Naive B cell (primary cell): ENCODE data around the gene THOC3. TPM values are rescaled to one million over a fixed set of nuclear protein-coding genes. Genes with fewer than 3 reads are reported as not detected.
"Not testable (repeated sequence)": the region's sequence is repeated elsewhere in the genome, so short reads cannot be mapped to it uniquely, and the experiment has no call there.

Experiments used
- ATAC-seq, 2 donors: fragments of 150-1000 bp; cut with Tn5 transposase; 2 replicates each; pipeline ENCODE4 v1.10.0; 2021; ENCODE audit warnings: low read depth in 2 of 2, mild to moderate bottlenecking in 2 of 2, moderate library complexity in 2 of 2
- DNase-seq: peaks from one replicate; pipeline ENCODE4 v3.0.0; 2022
- H3K27ac Mint-ChIP-seq, 6 donors: one replicate each; pipeline ENCODE4 v1.8.0; 2020 to 2022; ENCODE audit warnings: mild to moderate bottlenecking in 6 of 6, mixed read lengths in 6 of 6, moderate library complexity in 5 of 6, inconsistent platforms in 2 of 6
- H3K27me3 Mint-ChIP-seq, 3 donors: one replicate each; pipeline ENCODE4 v1.8.0; 2021 to 2022; ENCODE audit warnings: mixed read lengths in 3 of 3, mild to moderate bottlenecking in 1 of 3
- H3K36me3 Mint-ChIP-seq, 2 donors: one replicate each; pipeline ENCODE4 v1.8.0; 2020 to 2022; ENCODE audit warnings: mixed read lengths in 2 of 2, inconsistent platforms in 1 of 2, mild to moderate bottlenecking in 1 of 2
- H3K4me1 Mint-ChIP-seq, 3 donors: one replicate each; pipeline ENCODE4 v1.8.0; 2020 to 2022; ENCODE audit warnings: mixed read lengths in 3 of 3, inconsistent platforms in 1 of 3, mild to moderate bottlenecking in 1 of 3, moderate library complexity in 1 of 3
- H3K4me3 Mint-ChIP-seq, 8 donors: one replicate each; pipeline ENCODE4 v1.8.0; 2020 to 2022; ENCODE audit warnings: mild to moderate bottlenecking in 8 of 8, mixed read lengths in 8 of 8, moderate library complexity in 8 of 8, inconsistent platforms in 2 of 8
- H3K9me3 Mint-ChIP-seq, 7 donors: one replicate each; pipeline ENCODE4 v1.8.0; 2020 to 2022; ENCODE audit warnings: mixed read lengths in 7 of 7, mild to moderate bottlenecking in 5 of 7, inconsistent platforms in 2 of 7, moderate library complexity in 1 of 7
- polyA plus RNA-seq, 6 donors: library from polyadenylated mRNA; unstranded; fragments of 300-500 nt; fragmentation: Illumina TruSeq; gene quantifications; one replicate each; pipeline ENCODE4 v1.2.3, GENCODE V29; 2021; ENCODE audit warnings: low read depth in 6 of 6

The THOC3 gene
- polyA plus RNA-seq, 6 donors from 2014 or later, result 59.7 to 90.7 (median 77.2) TPM

DNA sequence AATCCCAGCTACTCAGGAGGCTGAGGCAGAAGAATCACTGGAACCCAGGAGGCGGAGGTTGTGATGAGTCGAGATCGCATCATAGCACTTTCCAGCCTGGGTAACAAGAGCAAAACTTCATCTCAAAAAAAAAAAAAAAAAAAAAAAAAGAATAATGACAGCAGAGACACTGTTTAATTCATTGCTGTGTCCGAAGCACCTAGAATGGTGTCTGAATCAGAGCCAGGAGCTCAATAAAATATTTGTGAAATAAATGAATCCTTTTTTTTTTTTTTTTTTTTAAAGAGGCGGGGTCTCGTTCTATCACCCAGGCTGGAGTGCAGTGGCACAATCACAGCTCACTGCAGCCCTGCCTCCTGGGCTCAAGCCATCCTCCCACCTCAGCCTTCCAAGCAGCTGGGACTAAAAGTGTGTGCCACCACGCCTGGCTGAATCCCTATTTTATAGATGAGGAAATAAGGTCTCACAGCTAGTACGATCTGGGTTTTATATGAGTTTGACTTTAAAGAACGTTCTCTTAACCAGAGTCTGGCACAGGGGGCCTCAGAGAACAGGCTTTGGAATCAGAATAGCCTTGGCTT lies 47.8 kb downstream of the THOC3 start:
- Mint-ChIP-seq H3K27ac (no peak overlapping the region), H3K4me1 (peaks cover 0 to 8% (median 5%) of the 10 kb centered on the region in 3 donors), H3K36me3 (peaks cover 5 to 30% of the 10 kb centered on the region in 2 donors), H3K4me3 (no peak overlapping the region), H3K9me3 (peaks cover 0 to 3% (median 0%) of the 10 kb centered on the region in 7 donors), H3K27me3 (no peaks in the 10 kb centered on the region)
- no peak for ATAC-seq
- DNase-seq, result no peak

DNA sequence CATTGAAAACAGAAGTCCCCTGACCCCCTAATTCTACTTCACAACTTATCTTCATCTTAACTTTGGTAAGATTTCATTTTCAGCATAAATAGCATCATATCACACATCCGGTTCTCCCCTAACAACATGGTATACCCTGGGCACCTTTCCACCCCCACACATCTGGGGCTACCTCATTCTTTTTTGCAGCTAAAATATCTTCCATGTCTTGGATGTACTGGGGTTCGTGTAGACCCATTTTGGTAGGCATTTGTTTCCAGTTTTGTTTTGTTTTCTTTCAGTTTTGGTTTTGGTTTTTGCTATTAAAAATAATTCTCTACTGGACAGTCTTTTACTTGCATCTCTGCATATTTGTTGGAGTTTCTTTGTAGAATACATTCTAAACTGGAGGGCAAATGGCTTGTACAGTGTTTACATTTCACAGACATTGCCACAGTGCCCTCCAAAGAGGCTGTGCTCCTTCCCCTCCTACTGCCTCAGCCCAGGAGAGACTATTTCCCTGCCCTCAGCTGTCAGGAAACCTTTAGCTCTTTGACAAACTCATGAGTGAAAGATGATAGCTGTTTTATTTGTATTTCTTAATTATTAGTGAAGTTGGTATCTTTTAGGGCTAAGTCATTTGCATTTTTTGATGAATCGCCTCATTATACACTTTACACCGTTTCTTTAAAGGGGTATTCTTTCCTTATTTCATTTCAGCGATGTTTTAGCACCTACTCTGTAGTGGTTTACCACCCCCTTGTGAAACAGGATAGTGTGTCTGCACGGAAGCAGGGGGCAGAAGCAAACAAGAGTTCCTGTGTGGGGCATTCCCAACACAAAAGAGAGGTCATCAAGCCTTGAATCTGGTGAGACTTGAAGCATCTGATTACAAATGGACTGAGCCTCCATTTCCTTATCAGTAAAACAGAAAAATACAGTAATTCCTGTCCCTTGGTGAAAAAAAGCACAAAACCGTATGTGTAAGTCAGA lies 52.8 kb downstream of the THOC3 start:
- not testable (repeated sequence) for H3K9me3 Mint-ChIP-seq, H3K27me3 Mint-ChIP-seq, H3K36me3 Mint-ChIP-seq, DNase-seq, H3K4me1 Mint-ChIP-seq, ATAC-seq, H3K27ac Mint-ChIP-seq, H3K4me3 Mint-ChIP-seq

DNA sequence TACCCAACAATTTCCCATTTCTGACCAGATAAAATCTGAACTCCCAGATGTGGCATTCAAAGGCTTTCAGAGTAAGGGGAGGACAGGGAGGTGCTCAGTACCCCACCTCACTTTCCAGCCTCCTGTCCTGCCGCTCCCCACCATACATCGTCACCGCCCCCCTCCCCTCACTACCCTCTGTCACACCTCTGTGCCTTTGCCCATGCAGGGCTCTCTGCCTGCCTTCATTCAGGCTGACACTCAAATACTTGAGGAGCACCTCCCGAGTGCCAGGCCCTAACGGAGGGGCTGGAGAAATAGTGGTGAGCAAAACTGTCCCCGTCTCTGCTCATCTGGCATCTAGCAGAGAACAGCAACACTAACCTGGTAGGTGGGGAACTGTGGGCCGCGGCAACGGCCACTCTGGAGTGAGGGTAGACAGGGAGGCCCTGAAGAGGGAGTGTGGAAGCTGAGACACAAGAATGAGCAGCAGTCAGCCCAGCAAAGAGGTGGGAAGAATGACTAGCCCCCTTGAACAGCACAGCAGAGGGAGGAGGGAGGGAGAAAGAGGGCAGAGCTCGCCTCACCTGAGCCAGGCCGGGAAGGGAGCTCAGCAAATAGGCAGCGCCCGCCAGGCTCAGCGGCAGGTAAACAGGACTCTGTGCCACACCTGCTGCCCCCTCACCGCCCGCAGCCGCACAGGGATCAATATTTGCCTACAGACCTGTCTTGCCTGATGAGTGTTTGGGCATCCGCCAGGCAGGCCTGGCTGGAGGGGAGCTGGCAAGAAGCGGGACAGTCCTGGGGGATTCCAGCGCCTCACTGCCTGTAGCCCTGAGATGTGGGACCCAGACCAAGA lies 54.1 kb downstream of the THOC3 start:
- not testable (repeated sequence) for H3K27ac Mint-ChIP-seq, DNase-seq, H3K4me3 Mint-ChIP-seq, H3K4me1 Mint-ChIP-seq, H3K27me3 Mint-ChIP-seq, ATAC-seq, H3K36me3 Mint-ChIP-seq, H3K9me3 Mint-ChIP-seq

DNA sequence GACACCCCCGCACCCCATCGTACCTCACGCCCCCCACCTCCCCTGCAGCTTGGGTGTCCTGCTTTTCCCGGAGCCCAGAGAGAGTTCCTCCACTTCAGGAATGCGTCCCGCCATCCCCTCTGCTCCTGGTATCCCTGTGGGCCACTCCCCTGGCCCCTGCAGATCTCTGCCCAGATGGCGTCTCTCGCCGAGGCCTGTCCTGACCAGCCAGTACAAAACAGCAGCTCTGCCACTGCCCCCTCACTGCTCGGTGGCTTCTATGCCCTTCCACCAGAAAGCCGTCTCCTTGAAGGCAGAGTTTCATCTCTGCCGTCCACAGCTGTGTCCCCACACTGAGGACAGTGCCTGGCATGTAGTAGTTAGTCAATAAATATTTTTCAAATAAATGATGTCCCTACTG lies 58.0 kb downstream of the THOC3 start:
- not testable (repeated sequence) for H3K4me3 Mint-ChIP-seq, H3K27ac Mint-ChIP-seq, H3K4me1 Mint-ChIP-seq, H3K9me3 Mint-ChIP-seq, ATAC-seq, DNase-seq, H3K36me3 Mint-ChIP-seq, H3K27me3 Mint-ChIP-seq

Other genes starting within 250 kb of the THOC3 start
- not detected for gene CPLX2, start 96.7 kb downstream of the THOC3 start, polyA plus RNA-seq